Measurements from ENCODE around the gene DYNC1H1.
A peak's percentile ranks its signal among the peaks of the same experiment; 100 is the strongest.

The DYNC1H1 gene

GRCh38 chr14:102094101-102094500 lies 129.7 kb downstream of the DYNC1H1 start:
- no peak overlapping the region for H3K27ac ChIP-seq
- TF ChIP-seq ZFX (IDR thresholded peaks at IDR 0.05) (no peak), CTCF (conservative IDR thresholded peaks at IDR 0.05) (no peak; the same call in 1 of the 2 replicates)

GRCh38 chr14:102095231-102095870 lies 131.0 kb downstream of the DYNC1H1 start:
- TF ChIP-seq CTCF (conservative IDR thresholded peaks at IDR 0.05) (no peak), ZFX (IDR thresholded peaks at IDR 0.05) (no peak)
- H3K27ac ChIP-seq: peak overlapping the region; percentile 5; the same call in 1 of the 2 replicates

- TF ChIP-seq CTCF (conservative IDR thresholded peaks at IDR 0.05) (no peak), ZFX (IDR thresholded peaks at IDR 0.05) (no peak)
These were observed 131.6 kb downstream of the DYNC1H1 start for GRCh38 chr14:102095871-102096568.

GRCh38 chr14:102096569-102097188 lies 132.3 kb downstream of the DYNC1H1 start:
- TF ChIP-seq CTCF (conservative IDR thresholded peaks at IDR 0.05): peak; percentile 96
- no peak for TF ChIP-seq ZFX (IDR thresholded peaks at IDR 0.05)

More at GRCh38 chr14:102095871-102096568, 131.6 kb downstream of the DYNC1H1 start:
- H3K27ac ChIP-seq: peak overlapping the region; percentile 5; the same call in 1 of the 2 replicates

GRCh38 chr14:102097441-102098135 lies 133.2 kb downstream of the DYNC1H1 start:
- peak overlapping the region; percentile 45 for H3K27ac ChIP-seq

More at GRCh38 chr14:102096569-102097188, 132.3 kb downstream of the DYNC1H1 start:
- H3K27ac ChIP-seq: peak overlapping the region; percentile 45

GRCh38 chr14:102103062-102103695 lies 138.8 kb downstream of the DYNC1H1 start:
- TF ChIP-seq CTCF (conservative IDR thresholded peaks at IDR 0.05) (no peak), ZFX (IDR thresholded peaks at IDR 0.05) (no peak)
- H3K27ac ChIP-seq: no peak overlapping the region

More at GRCh38 chr14:102097441-102098135, 133.2 kb downstream of the DYNC1H1 start:
- TF ChIP-seq CTCF (conservative IDR thresholded peaks at IDR 0.05) (no peak), ZFX (IDR thresholded peaks at IDR 0.05) (no peak)

Data from C4-2B (cell line).